T-helper 2 cell (primary cell): Measurements from ENCODE around the gene CHADL.
"Not testable (repeated sequence)": the region's sequence is repeated elsewhere in the genome, so short reads cannot be mapped to it uniquely, and the experiment has no call there.

Experiments
- DNase-seq, 5 experiments: peaks; one replicate each; pipeline versions ENCODE4 v3.0.0 to v3.0.0-alpha.2; 2012 to 2022

Gene CHADL

DNA sequence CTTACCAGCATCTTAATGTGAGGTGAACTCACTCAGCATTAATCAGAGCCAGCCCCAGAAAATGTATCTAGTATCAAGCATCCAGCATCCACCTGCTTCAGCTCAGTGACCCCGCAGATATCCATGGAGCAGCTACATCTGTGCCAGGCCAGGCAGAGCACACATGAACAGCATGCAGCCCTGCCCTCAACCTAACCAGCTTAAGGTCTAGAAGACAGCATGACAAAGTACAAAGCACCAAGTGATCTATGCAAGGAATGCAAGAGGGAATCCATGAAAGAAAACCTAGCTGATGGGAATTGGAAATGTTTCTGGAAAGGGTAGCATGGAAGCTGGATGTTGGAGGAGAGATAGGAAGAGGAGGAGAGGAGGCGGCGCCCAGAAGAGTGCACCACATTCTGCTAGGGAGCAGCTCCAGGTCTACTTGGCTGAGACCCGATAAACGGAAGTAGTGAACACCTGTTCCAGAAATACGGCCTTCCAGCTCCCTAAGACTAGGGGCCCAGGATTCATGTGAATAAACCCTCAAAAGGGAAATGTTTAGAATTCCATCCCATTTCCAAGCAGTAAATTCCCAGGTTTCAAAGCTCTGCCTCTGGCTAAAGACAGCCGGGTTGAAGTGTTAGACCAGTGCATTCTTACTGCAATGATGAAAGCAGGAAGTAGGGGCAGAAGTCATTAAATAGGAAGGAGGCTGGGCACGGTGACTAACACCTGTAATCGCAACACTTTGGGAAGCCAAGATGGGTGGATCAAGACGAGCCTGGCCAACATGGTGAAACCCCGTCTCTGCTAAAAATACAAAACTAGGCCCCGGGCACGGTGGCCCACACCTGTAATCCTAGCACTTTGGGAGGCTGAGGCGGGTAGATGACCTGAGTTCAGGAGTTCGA is 59.1 kb downstream of the CHADL start:
- DNase-seq, result no peak

DNA sequence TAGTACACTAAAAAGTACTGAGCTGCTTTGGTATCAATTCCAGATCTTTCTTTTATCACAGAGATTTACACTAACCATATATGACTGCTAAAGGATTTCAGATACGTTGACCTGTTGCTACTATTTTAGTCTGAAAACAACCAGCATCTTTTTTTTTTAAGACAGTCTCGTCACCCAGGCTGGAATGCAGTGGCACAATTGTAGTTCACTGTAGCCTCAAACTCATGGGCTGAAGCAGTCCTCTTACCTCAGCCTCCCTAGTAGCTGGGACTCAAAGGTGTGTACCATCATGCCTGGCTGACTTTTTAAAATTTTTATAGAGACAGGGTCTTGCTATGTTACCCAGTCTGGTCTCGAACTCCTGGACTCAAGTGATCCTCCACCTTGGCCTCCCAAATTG is 59.8 kb downstream of the CHADL start:
- DNase-seq, result no peak

DNA sequence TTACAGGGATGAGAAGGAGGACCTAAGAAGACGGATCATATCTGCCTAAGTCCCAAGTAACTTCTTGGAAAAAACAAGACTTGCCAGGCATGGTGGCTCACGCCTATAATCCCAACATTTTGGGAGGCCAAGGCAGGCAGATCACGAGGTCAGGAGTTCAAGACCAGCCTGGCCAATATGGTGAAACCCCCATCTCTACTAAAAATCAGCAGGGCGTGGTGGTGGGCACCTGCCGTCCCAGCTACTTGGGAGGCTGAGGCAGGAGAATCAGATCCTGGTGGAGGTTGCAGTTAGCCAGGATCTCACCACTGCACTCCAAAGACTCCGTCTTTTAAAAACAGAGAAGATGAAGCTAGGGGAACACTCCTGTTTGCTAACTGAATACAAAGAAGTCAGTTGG is 60.4 kb downstream of the CHADL start:
- not testable (repeated sequence) for DNase-seq
